Hepatocyte (in vitro differentiated cells): ENCODE data around the gene DHRS7B.

Source experiments
- EZH2 ChIP-seq: fragments of 200-600 bp; sonication (generic); IDR thresholded peaks from 2 replicates; pipeline ENCODE4 v1.6.1; 2016; ENCODE audit warnings: antibody characterized with exemption, mild to moderate bottlenecking, borderline replicate concordance
- EZH2phosphoT487 ChIP-seq: fragments of 200-600 bp; sonication (generic); IDR thresholded peaks from one replicate; pipeline ENCODE4 v1.6.1; 2018; ENCODE audit warnings: antibody characterized with exemption, mild to moderate bottlenecking, low read depth, moderate library complexity; ENCODE audit not compliant: unreplicated experiment, severe bottlenecking
- TF ChIP-seq, protein P1 (sequence below): fragments of 200-600 bp; sonication (generic); IDR thresholded peaks from 2 replicates; pipeline ENCODE4 v1.5.1; 2016; ENCODE audit warnings: antibody characterized with exemption, mild to moderate bottlenecking; ENCODE audit not compliant: poor library complexity

DNA sequence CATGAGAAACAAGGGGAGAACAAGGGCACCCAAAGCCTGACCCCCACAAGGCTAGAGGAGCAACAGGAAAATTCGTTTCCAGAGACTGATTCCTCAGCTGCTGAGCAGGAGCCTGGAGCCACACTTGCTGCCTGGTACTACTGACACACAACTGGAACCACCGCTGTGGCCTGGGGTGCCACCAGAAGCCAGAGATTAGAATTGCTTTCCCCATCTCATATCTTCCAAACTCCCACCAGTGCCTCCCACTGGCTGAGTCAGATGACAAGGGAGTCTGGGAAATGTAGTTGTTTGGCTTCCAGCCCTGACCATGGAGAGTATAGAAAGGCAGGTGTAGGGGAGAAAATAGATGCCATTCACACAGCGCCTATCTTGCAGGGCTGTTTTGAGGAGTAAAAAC lies 91.3 kb downstream of the DHRS7B start:
- TF ChIP-seq EZH2phosphoT487 (no peak), EZH2 (no peak)
- TF ChIP-seq, protein P1, sequence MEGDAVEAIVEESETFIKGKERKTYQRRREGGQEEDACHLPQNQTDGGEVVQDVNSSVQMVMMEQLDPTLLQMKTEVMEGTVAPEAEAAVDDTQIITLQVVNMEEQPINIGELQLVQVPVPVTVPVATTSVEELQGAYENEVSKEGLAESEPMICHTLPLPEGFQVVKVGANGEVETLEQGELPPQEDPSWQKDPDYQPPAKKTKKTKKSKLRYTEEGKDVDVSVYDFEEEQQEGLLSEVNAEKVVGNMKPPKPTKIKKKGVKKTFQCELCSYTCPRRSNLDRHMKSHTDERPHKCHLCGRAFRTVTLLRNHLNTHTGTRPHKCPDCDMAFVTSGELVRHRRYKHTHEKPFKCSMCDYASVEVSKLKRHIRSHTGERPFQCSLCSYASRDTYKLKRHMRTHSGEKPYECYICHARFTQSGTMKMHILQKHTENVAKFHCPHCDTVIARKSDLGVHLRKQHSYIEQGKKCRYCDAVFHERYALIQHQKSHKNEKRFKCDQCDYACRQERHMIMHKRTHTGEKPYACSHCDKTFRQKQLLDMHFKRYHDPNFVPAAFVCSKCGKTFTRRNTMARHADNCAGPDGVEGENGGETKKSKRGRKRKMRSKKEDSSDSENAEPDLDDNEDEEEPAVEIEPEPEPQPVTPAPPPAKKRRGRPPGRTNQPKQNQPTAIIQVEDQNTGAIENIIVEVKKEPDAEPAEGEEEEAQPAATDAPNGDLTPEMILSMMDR, result no peak
